ENCODE measurements around the gene SLX4. TPM values are rescaled to one million over a fixed set of nuclear protein-coding genes. Genes with fewer than 3 reads are reported as not detected.

SLX4 gene
- total and polyA plus RNA-seq, 2 donors (not counting 1 experiment from before 2014, with no cell fraction given) = 5.4 to 13.3 TPM

DNA sequence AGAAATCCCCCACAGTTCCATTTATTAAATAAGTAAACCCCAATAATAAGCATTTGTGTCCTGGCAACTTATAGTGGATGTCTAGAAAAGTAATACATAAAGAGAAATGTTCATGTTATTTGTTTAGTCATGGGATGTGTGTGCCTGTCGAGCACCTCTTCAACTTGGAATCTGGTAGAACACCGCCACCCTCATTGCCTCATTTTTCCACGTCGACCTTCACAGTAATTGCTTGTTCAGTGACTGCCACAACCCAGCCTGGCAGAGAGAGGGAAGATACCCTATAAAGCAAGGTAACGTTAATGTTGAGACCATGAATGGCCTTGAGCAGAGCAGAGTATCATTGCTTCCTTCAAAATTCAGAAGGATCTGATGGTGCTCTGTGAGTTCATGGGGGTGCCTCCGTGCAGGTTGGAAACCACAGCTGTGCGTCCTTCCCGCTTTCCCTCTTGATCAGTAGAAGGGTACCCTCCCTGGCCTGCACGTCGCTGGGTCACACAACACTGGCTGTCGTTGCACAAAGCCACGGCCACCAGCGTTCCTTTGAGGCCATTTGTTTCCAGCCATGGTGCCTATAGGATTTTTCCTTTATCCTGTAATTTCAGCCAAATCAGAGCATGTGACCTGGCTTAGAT, 39.3 kb upstream of the SLX4 start:
- Mint-ChIP-seq H3K4me1 (peaks cover 2% of the 10 kb centered on the region), H3K9me3 (ENCODE audit: insufficient read depth) (no peaks in the 10 kb centered on the region)

DNA sequence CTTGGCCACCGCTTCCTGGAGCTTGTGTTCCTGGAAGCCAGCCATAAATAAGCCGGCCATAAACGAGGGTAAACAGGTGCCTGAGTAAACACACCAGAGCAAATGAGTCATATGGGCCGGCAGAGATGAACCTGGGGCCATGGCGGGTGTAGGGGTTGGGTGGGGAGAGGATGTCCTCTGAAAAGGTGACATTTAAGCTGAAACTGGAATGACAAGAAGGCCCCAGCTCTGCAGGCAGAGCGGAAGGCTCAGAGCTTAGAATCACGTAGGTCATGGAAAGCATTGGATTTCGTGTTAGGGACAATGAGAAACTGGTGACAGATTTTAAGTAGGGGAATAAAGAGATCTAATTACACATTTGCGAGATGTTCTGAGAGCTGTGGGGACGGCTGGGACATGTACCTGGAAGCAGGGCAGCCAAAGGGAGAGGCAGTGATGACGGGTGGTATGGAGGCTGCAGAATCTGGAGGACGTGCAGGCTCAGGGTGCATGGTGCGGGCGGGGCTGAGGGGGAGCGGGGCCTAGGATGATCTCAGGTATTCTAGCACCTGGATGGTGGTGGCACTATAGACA, 35.0 kb upstream of the SLX4 start:
- Mint-ChIP-seq H3K27me3 (no peaks in the 10 kb centered on the region), H3K4me3 (no peak overlapping the region), H3K4me1 (no peaks in the 10 kb centered on the region), H3K9me3 (ENCODE audit: insufficient read depth) (no peaks in the 10 kb centered on the region), H3K27ac (no peak overlapping the region)
- Histone ChIP-seq H4K20me1 (ENCODE audit: control insufficient read depth, insufficient read depth, low read length, poor library complexity, severe bottlenecking) (no peaks in the 10 kb centered on the region), H2AFZ (ENCODE audit: insufficient read depth, low read depth, low read length, poor library complexity, severe bottlenecking) (no peak overlapping the region), H3K9me3 (ENCODE audit: control extremely low read depth in 1 of 3, control insufficient read depth in 2 of 3, insufficient read depth in 1 of 3, low read length in 2 of 3) (no peaks in the 10 kb centered on the region), H3K36me3 (replicated peaks in 1 of 2; ENCODE audit: control extremely low read depth in 1 of 2, control insufficient read depth in 1 of 2, extremely low read depth in 1 of 2, insufficient read depth in 2 of 2, low read length in 1 of 2) (peaks cover 0 to 30% of the 10 kb centered on the region in 2 experiments), H3K27ac (ENCODE audit: low read length in 2 of 2) (no peak overlapping the region), H3K27me3 (replicated peaks in 1 of 4; ENCODE audit: control extremely low read depth in 1 of 4, control insufficient read depth in 3 of 4, insufficient read depth in 4 of 4, low read length in 3 of 4) (no peaks in the 10 kb centered on the region), H3K4me2 (replicated peaks; ENCODE audit: low read depth, low read length, poor library complexity, severe bottlenecking) (no peak overlapping the region), H3K79me2 (ENCODE audit: control insufficient read depth, insufficient read depth, low read length) (peaks cover 4% of the 10 kb centered on the region), H3K9ac (ENCODE audit: low read length) (no peak overlapping the region), H3K4me3 (ENCODE audit: control extremely low read depth in 1 of 5, extremely low read depth in 1 of 5, insufficient read depth in 1 of 5, low read depth in 2 of 5, low read length in 4 of 5) (no peak overlapping the region), H3K4me1 (ENCODE audit: control insufficient read depth in 2 of 2, insufficient read depth in 2 of 2, low read length in 2 of 2) (peaks cover 0 to 7% of the 10 kb centered on the region in 2 donors)
- DNase-seq (no peak), ATAC-seq (ENCODE audit: low read depth) (no peak)
- POLR2A ChIA-PET = no interaction called here
- CTCF ChIA-PET = no interaction called here
- intact Hi-C loops (cut with micrococcal nuclease) = no loop called here
- WGBS (ENCODE audit: insufficient coverage) = 90% methylated on average over 15 of the region's 15 CpGs
- TF ChIP-seq, protein P1, sequence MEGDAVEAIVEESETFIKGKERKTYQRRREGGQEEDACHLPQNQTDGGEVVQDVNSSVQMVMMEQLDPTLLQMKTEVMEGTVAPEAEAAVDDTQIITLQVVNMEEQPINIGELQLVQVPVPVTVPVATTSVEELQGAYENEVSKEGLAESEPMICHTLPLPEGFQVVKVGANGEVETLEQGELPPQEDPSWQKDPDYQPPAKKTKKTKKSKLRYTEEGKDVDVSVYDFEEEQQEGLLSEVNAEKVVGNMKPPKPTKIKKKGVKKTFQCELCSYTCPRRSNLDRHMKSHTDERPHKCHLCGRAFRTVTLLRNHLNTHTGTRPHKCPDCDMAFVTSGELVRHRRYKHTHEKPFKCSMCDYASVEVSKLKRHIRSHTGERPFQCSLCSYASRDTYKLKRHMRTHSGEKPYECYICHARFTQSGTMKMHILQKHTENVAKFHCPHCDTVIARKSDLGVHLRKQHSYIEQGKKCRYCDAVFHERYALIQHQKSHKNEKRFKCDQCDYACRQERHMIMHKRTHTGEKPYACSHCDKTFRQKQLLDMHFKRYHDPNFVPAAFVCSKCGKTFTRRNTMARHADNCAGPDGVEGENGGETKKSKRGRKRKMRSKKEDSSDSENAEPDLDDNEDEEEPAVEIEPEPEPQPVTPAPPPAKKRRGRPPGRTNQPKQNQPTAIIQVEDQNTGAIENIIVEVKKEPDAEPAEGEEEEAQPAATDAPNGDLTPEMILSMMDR (IDR thresholded peaks at IDR 0.05) = no peak
- TF ChIP-seq EZH2 (IDR thresholded peaks at IDR 0.05; ENCODE audit: borderline replicate concordance, insufficient read depth, low read depth, low read length, poor library complexity, severe bottlenecking) = no peak

More for the DNA sequence above, 39.3 kb upstream of the SLX4 start:
- Mint-ChIP-seq H3K27ac (no peak overlapping the region), H3K27me3 (no peaks in the 10 kb centered on the region), H3K4me3 (no peak overlapping the region)
- no peak overlapping the region for H3K4me3 ChIP-seq (ENCODE audit: control extremely low read depth in 1 of 5, extremely low read depth in 1 of 5, insufficient read depth in 1 of 5, low read depth in 2 of 5, low read length in 4 of 5)
- no peak for TF ChIP-seq EZH2 (IDR thresholded peaks at IDR 0.05; ENCODE audit: borderline replicate concordance, insufficient read depth, low read depth, low read length, poor library complexity, severe bottlenecking)
- TF ChIP-seq, protein P1 (IDR thresholded peaks at IDR 0.05) = no peak
- no peaks in the 10 kb centered on the region for H3K79me2 ChIP-seq (ENCODE audit: control insufficient read depth, insufficient read depth, low read length)
- ATAC-seq (ENCODE audit: low read depth) = no peak
- CTCF ChIA-PET = interaction anchor here (0.7 to 1.1 kb wide), 3 partner anchors 18 to 122 kb away, joined by 3 to 4 read pairs (median 3); no protein-coding TSS in a partner anchor
- POLR2A ChIA-PET = no interaction called here
- peaks cover 0 to 22% of the 10 kb centered on the region in 2 experiments for H3K36me3 ChIP-seq (replicated peaks in 1 of 2; ENCODE audit: control extremely low read depth in 1 of 2, control insufficient read depth in 1 of 2, extremely low read depth in 1 of 2, insufficient read depth in 2 of 2, low read length in 1 of 2)
- H3K27me3 ChIP-seq (replicated peaks in 1 of 4; ENCODE audit: control extremely low read depth in 1 of 4, control insufficient read depth in 3 of 4, insufficient read depth in 4 of 4, low read length in 3 of 4) = no peaks in the 10 kb centered on the region
- H3K4me2 ChIP-seq (replicated peaks; ENCODE audit: low read depth, low read length, poor library complexity, severe bottlenecking) = no peak overlapping the region
- H3K9me3 ChIP-seq (ENCODE audit: control extremely low read depth in 1 of 3, control insufficient read depth in 2 of 3, insufficient read depth in 1 of 3, low read length in 2 of 3) = no peaks in the 10 kb centered on the region
- no peak overlapping the region for H2AFZ ChIP-seq (ENCODE audit: insufficient read depth, low read depth, low read length, poor library complexity, severe bottlenecking)
- H3K27ac ChIP-seq (ENCODE audit: low read length in 2 of 2) = no peak overlapping the region
- H3K9ac ChIP-seq (ENCODE audit: low read length) = no peak overlapping the region
- WGBS (ENCODE audit: insufficient coverage) = 95% methylated on average over 12 of the region's 13 CpGs
- H3K4me1 ChIP-seq (ENCODE audit: control insufficient read depth in 2 of 2, insufficient read depth in 2 of 2, low read length in 2 of 2) = no peaks in the 10 kb centered on the region
- no peak for DNase-seq
- intact Hi-C loops (cut with micrococcal nuclease) = no loop called here
- H4K20me1 ChIP-seq (ENCODE audit: control insufficient read depth, insufficient read depth, low read length, poor library complexity, severe bottlenecking) = no peaks in the 10 kb centered on the region
